Activated naive CD8-positive, alpha-beta T cell treated with anti-CD3 and anti-CD28 coated beads for 36 hours (primary cell): ENCODE measurements around the gene NKD1. TPM values are rescaled to one million over a fixed set of nuclear protein-coding genes. Genes with fewer than 3 reads are reported as not detected.

Experiments used
- DNase-seq: peaks from one replicate; pipeline ENCODE4 v3.0.0; 2021
- H3K27ac Mint-ChIP-seq: one replicate; pipeline ENCODE4 v1.8.0; 2022; ENCODE audit warnings: mild to moderate bottlenecking, moderate library complexity, mixed read lengths
- H3K27me3 Mint-ChIP-seq: one replicate; pipeline ENCODE4 v1.8.0; 2022; ENCODE audit warnings: mild to moderate bottlenecking, mixed read lengths
- H3K36me3 Mint-ChIP-seq: one replicate; pipeline ENCODE4 v1.8.0; 2021; ENCODE audit warnings: mild to moderate bottlenecking, mixed read lengths
- H3K4me1 Mint-ChIP-seq: one replicate; pipeline ENCODE4 v1.8.0; 2021; ENCODE audit warnings: mixed read lengths
- H3K4me3 Mint-ChIP-seq: one replicate; pipeline ENCODE4 v1.8.0; 2022; ENCODE audit warnings: mild to moderate bottlenecking, moderate library complexity, mixed read lengths
- H3K9me3 Mint-ChIP-seq: one replicate; pipeline ENCODE4 v1.8.0; 2022; ENCODE audit warnings: mixed read lengths
- total RNA-seq, 2 experiments: library from RNA; stranded (reverse); gene quantifications; one replicate each; pipeline ENCODE4 v1.2.3, GENCODE V29; 2021

The NKD1 gene
- total RNA-seq, 2 experiments from 2014 or later: 0.86 to 0.87 TPM

- peaks cover 3% of the 10 kb centered on the region for H3K9me3 Mint-ChIP-seq
- no peak overlapping the region for H3K4me3 Mint-ChIP-seq
- H3K27ac Mint-ChIP-seq: no peak overlapping the region
- no peaks in the 10 kb centered on the region for H3K27me3 Mint-ChIP-seq
- H3K36me3 Mint-ChIP-seq: peaks cover 1% of the 10 kb centered on the region
- H3K4me1 Mint-ChIP-seq: no peaks in the 10 kb centered on the region
- DNase-seq: peak; percentile 18
Observed at GRCh38 chr16:50509521-50510341, 38.5 kb upstream of the NKD1 start.

GRCh38 chr16:50515218-50515617, 33.0 kb upstream of the NKD1 start:
- no peak overlapping the region for H3K4me3 Mint-ChIP-seq
- no peak overlapping the region for H3K27ac Mint-ChIP-seq
- H3K27me3 Mint-ChIP-seq: peaks cover 4% of the 10 kb centered on the region
- no peaks in the 10 kb centered on the region for H3K4me1 Mint-ChIP-seq
- peaks cover 2% of the 10 kb centered on the region for H3K36me3 Mint-ChIP-seq
- peaks cover 16% of the 10 kb centered on the region for H3K9me3 Mint-ChIP-seq
- no peak for DNase-seq

- no peak for DNase-seq
- peaks cover 2% of the 10 kb centered on the region for H3K36me3 Mint-ChIP-seq
- H3K9me3 Mint-ChIP-seq: peaks cover 16% of the 10 kb centered on the region
- H3K4me1 Mint-ChIP-seq: no peaks in the 10 kb centered on the region
- peaks cover 10% of the 10 kb centered on the region for H3K27me3 Mint-ChIP-seq
- H3K4me3 Mint-ChIP-seq: no peak overlapping the region
- H3K27ac Mint-ChIP-seq: no peak overlapping the region
Observed at GRCh38 chr16:50516401-50516800, 31.8 kb upstream of the NKD1 start.

- H3K4me3 Mint-ChIP-seq: no peak overlapping the region
- H3K36me3 Mint-ChIP-seq: peaks cover 2% of the 10 kb centered on the region
- H3K27ac Mint-ChIP-seq: no peak overlapping the region
- no peaks in the 10 kb centered on the region for H3K4me1 Mint-ChIP-seq
- peaks cover 16% of the 10 kb centered on the region for H3K9me3 Mint-ChIP-seq
- H3K27me3 Mint-ChIP-seq: peaks cover 10% of the 10 kb centered on the region
- no peak for DNase-seq
Observed at GRCh38 chr16:50516890-50517289, 31.3 kb upstream of the NKD1 start.

DNA sequence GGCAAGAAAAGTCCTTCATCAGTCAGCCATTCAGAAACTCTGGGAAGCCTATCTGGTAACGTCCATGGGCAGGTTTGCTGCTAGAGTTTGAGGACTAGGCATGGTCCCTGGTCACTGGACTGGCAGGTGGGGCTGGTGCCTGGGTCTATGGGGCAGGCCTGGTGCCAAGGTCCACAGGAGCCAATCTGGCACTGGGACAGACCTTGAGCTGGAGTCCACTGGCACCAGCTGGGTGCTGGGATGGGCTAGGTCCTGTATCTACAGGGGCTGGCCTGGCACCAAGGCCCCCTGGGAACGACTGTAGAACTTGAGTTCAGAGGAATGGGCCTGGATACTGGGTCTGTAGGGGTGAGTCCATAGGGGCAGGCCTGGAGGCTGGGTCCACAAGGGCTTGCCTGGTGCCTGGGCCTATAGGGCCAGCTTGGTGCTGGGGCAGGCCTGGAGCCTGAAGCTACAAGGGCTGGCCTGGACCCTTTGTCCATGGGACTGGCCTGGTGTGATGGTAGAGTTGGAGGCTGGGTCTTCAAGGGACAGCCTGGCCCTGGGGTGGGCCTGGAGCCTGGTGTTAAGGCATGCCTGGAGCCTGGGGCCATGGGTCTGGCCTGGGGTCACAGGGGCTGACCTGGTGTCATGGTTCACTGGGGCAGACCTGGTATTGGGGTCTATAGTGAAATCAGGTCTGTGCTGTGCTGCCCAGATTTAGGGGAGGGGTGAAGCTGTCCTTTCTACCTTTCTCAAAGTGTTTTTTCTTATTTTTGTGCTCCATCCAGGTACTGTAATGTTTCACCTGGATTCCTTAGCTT, 30.5 kb upstream of the NKD1 start:
- Mint-ChIP-seq H3K27me3 (peaks cover 10% of the 10 kb centered on the region), H3K27ac (no peak overlapping the region), H3K36me3 (peaks cover 2% of the 10 kb centered on the region), H3K4me1 (no peaks in the 10 kb centered on the region), H3K9me3 (peaks cover 13% of the 10 kb centered on the region), H3K4me3 (no peak overlapping the region)
- no peak for DNase-seq

DNA sequence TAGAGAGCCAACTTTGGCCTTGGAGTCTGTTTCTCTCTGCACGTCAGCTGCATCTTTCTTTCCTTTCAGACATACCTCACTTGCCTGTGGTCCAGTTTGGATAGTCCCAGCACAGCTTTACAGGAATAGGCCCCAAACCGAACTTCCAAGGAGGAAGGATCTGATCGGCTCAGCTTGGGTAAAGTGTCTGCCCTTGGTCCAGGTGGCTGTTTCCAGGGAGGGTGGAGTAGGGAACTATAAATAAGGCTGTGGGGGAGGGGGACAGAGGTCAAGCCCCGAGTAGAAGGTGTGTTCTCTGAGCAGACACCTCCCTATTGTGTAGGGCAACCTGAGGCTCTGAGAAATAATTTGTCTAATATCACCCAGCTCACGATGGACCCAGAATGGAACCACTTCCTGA, 29.2 kb upstream of the NKD1 start:
- Mint-ChIP-seq H3K27me3 (peaks cover 13% of the 10 kb centered on the region), H3K36me3 (peaks cover 2% of the 10 kb centered on the region), H3K9me3 (peaks cover 13% of the 10 kb centered on the region), H3K4me3 (no peak overlapping the region), H3K4me1 (no peaks in the 10 kb centered on the region), H3K27ac (no peak overlapping the region)
- DNase-seq: no peak

DNA sequence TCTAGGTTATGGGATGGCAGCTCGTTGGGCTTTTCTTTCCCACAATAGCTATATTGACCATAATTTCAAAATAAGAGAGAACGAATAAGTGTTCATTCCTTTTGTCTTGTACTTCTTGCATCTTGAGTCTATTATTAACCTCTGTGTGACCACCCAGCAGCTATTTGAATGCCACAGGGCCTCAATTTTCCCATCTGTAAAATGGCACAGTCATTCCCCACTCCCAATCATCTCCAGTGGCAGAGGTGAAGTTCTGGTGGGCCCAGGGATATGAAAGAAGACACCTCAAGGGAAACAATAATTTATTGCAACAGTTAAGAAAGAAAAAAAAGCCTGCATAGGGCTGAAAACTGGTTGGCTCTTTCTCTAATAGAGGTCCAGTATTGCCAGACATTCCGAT, 28.6 kb upstream of the NKD1 start:
- no peak for DNase-seq
- peaks cover 2% of the 10 kb centered on the region for H3K36me3 Mint-ChIP-seq
- H3K27me3 Mint-ChIP-seq: peaks cover 13% of the 10 kb centered on the region
- no peak overlapping the region for H3K27ac Mint-ChIP-seq
- no peaks in the 10 kb centered on the region for H3K4me1 Mint-ChIP-seq
- H3K9me3 Mint-ChIP-seq: peaks cover 13% of the 10 kb centered on the region
- H3K4me3 Mint-ChIP-seq: no peak overlapping the region

GRCh38 chr16:50520451-50521245, 27.5 kb upstream of the NKD1 start:
- Mint-ChIP-seq H3K9me3 (peaks cover 11% of the 10 kb centered on the region), H3K4me3 (no peak overlapping the region), H3K27ac (no peak overlapping the region)

GRCh38 chr16:50521246-50521900, 26.8 kb upstream of the NKD1 start:
- Mint-ChIP-seq H3K27ac (no peak overlapping the region), H3K9me3 (peaks cover 9% of the 10 kb centered on the region), H3K4me3 (no peak overlapping the region), H3K4me1 (no peaks in the 10 kb centered on the region), H3K36me3 (peaks cover 2% of the 10 kb centered on the region), H3K27me3 (peaks cover 13% of the 10 kb centered on the region)
- no peak for DNase-seq

More at GRCh38 chr16:50520451-50521245, 27.5 kb upstream of the NKD1 start:
- no peak for DNase-seq
- Mint-ChIP-seq H3K27me3 (peaks cover 13% of the 10 kb centered on the region), H3K36me3 (peaks cover 2% of the 10 kb centered on the region), H3K4me1 (no peaks in the 10 kb centered on the region)

DNA sequence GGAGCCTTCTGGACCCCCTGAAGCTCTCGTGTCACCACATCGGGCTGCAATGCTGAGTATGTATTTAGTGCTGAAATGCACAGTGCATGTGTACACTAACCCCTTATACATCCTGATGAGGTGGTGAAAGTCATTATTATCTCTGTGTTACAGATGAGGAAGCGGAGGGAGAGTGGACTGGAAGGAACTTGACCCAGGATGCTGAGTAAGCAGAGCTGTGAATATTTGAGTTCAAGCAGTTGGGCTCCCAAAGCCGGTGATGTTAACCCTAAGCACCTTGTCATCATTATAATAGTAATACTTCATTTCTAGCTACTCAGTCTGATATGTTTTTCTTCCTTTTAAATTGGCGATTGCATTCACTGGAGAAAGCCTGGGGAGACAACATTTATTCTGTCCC, 25.9 kb upstream of the NKD1 start:
- Mint-ChIP-seq H3K27ac (no peak overlapping the region), H3K36me3 (no peaks in the 10 kb centered on the region), H3K27me3 (peaks cover 10% of the 10 kb centered on the region), H3K4me3 (no peak overlapping the region), H3K9me3 (no peaks in the 10 kb centered on the region), H3K4me1 (no peaks in the 10 kb centered on the region)
- DNase-seq: no peak

DNA sequence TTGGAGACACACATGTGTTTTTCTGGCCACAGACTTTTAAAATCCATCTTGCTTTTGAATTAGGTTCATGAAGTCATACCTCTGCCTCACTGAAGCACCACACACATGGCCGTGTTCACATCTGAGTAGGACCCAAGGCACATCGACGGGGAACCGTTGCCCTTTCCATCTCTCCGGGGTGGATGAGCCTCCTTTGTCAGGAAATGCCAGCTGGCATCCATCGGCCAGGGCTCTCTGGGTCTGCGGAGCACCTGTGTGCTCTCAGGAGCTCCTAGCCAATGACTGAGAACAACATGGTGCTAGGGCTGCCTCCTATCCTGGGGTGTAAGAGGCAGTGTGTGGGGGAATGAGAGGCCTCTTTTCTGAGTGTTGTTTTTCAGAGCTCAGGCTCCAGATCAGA, 24.5 kb upstream of the NKD1 start:
- Mint-ChIP-seq H3K4me3 (no peak overlapping the region), H3K4me1 (no peaks in the 10 kb centered on the region), H3K36me3 (no peaks in the 10 kb centered on the region), H3K27ac (no peak overlapping the region), H3K9me3 (no peaks in the 10 kb centered on the region), H3K27me3 (peaks cover 10% of the 10 kb centered on the region)
- no peak for DNase-seq

DNA sequence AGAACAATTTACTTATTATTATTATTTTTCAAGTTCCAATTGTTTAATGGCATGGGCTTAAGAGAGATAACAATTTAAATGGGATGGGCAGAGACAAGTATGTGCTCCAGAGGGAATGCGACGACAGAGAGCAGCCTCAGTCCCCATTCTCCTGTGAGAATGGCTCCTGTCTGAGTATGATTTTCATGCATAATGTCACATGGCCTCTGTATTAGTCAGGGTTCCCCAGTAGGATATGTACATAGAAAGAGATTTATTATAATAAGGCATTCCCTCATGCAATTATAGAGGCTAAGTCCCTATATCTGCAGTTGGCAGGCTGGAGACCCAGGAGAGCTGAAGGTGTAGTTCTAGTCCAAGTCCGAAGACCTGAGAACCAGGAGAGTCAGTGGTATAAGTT, 22.9 kb upstream of the NKD1 start:
- no peak overlapping the region for H3K4me3 Mint-ChIP-seq

DNA sequence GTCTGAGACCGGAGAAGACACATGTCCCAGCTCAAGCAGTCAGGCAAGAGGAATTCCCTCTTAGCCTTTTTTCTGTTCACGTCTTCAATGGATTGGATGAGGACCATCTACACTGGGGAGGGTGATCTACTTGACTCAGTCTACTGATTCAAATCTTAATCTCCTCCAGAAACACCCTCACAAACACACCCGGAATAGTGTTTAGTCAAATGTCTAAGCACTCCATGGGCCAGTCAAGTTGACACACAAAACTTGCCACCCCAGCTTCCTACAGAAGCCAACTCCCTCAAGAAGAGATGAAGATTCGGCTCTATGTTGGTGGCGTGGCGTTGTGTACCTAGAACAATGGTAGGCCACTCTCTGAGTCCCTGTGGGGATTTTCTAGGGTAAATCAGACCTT, 22.5 kb upstream of the NKD1 start:
- H3K36me3 Mint-ChIP-seq: peaks cover 2% of the 10 kb centered on the region
- no peak overlapping the region for H3K4me3 Mint-ChIP-seq
- peaks cover 6% of the 10 kb centered on the region for H3K27me3 Mint-ChIP-seq
- DNase-seq: no peak
- H3K4me1 Mint-ChIP-seq: no peaks in the 10 kb centered on the region
- no peak overlapping the region for H3K27ac Mint-ChIP-seq
- H3K9me3 Mint-ChIP-seq: peaks cover 9% of the 10 kb centered on the region

More for the DNA sequence above, 22.9 kb upstream of the NKD1 start:
- H3K27me3 Mint-ChIP-seq: peaks cover 10% of the 10 kb centered on the region
- peaks cover 1% of the 10 kb centered on the region for H3K36me3 Mint-ChIP-seq
- H3K4me1 Mint-ChIP-seq: no peaks in the 10 kb centered on the region
- peaks cover 7% of the 10 kb centered on the region for H3K9me3 Mint-ChIP-seq
- DNase-seq: no peak
- no peak overlapping the region for H3K27ac Mint-ChIP-seq

DNA sequence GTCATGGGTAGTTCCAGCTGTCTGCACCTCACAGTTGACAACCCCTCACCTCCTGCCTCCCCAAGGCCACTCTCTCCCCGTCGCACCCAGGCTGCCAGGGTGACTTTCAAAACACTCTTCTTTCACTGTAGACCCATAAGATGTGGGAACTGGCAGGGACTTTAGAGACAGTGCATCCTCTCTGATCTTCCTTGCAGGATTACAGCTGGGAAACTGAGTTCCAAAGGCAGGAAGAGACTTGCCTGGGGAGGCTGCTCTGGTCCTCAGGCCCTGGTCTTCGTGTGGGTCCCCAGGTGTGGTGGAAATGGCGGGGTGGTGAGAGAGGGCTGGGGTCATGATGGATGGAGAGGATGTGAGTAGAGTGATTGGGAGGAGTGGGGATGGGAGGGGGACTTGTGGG, 21.9 kb upstream of the NKD1 start:
- no peaks in the 10 kb centered on the region for H3K4me1 Mint-ChIP-seq
- peaks cover 11% of the 10 kb centered on the region for H3K9me3 Mint-ChIP-seq
- H3K4me3 Mint-ChIP-seq: no peak overlapping the region
- DNase-seq: no peak
- H3K27me3 Mint-ChIP-seq: peaks cover 3% of the 10 kb centered on the region
- no peak overlapping the region for H3K27ac Mint-ChIP-seq
- H3K36me3 Mint-ChIP-seq: peaks cover 4% of the 10 kb centered on the region
